Fibroblast of villous mesenchyme (primary cell): Measurements from ENCODE around the gene JAK1. TPM values are rescaled to one million over a fixed set of nuclear protein-coding genes. Genes with fewer than 3 reads are reported as not detected.
A peak's percentile ranks its signal among the peaks of the same experiment; 100 is the strongest.

ENCODE experiments used
- DNase-seq: peaks from one replicate; pipeline ENCODE4 v3.0.0-alpha.2; 2010; ENCODE audit warnings: low read depth
- H3K4me3 ChIP-seq: 2 replicates; pipeline ENCODE4 v1.5.1; 2011; ENCODE audit warnings: low read depth, mild to moderate bottlenecking, low read length
- total RNA-seq: library from RNA; depleted of rRNA; stranded (reverse); fragments of >200 nt; gene quantifications from 2 replicates; pipeline ENCODE4 v1.2.3, GENCODE V29; 2012
- TF ChIP-seq, protein P1 (sequence below): IDR thresholded peaks from 2 replicates; pipeline ENCODE4 v1.5.1; 2012; ENCODE audit warnings: low read depth, mild to moderate bottlenecking, low read length; ENCODE audit not compliant: insufficient read depth

The JAK1 gene
- total RNA-seq, 1 donor: 125 TPM

DNA sequence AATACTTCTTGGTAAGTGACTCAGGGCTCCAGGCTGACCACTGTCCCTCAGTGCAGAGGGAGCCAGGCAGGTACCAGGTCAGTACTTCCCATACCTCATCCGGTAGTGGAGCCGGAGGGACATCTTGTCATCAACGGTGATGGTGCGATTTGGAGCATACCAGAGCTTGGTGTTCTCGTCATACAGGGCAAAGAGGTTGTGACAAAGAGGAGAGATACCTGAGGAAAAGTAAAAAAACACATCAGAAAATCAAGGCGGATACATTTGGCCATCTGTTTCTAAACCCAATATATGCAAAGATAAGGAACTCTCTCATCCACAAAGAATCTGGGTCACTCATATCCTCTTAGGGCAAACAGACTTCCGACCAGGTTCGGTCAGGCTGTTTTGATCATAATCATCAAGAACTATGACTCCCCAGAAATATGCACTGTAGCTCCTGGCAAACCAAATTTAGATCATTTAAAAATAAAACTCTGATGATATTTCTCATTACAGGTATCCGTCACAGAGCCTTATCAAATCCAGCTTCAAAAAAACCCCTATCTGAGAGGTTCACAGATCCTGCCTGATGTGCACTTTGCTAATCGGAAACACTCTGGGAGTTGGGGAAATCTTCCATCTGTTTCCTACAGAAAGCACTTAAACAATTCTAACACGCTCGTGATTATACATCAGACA is 87.3 kb downstream of the JAK1 start:
- TF ChIP-seq, protein P1, sequence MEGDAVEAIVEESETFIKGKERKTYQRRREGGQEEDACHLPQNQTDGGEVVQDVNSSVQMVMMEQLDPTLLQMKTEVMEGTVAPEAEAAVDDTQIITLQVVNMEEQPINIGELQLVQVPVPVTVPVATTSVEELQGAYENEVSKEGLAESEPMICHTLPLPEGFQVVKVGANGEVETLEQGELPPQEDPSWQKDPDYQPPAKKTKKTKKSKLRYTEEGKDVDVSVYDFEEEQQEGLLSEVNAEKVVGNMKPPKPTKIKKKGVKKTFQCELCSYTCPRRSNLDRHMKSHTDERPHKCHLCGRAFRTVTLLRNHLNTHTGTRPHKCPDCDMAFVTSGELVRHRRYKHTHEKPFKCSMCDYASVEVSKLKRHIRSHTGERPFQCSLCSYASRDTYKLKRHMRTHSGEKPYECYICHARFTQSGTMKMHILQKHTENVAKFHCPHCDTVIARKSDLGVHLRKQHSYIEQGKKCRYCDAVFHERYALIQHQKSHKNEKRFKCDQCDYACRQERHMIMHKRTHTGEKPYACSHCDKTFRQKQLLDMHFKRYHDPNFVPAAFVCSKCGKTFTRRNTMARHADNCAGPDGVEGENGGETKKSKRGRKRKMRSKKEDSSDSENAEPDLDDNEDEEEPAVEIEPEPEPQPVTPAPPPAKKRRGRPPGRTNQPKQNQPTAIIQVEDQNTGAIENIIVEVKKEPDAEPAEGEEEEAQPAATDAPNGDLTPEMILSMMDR: no peak
- peak; percentile 22 for DNase-seq

GRCh38 chr1:64878090-64878489 is 88.3 kb downstream of the JAK1 start:
- no peak overlapping the region for H3K4me3 ChIP-seq
- TF ChIP-seq, protein P1: no peak
- no peak for DNase-seq

More for the DNA sequence above, 87.3 kb downstream of the JAK1 start:
- no peak overlapping the region for H3K4me3 ChIP-seq

- TF ChIP-seq, protein P1: no peak
- DNase-seq: no peak
Measured at GRCh38 chr1:64877598-64877997, 88.8 kb downstream of the JAK1 start.

DNA sequence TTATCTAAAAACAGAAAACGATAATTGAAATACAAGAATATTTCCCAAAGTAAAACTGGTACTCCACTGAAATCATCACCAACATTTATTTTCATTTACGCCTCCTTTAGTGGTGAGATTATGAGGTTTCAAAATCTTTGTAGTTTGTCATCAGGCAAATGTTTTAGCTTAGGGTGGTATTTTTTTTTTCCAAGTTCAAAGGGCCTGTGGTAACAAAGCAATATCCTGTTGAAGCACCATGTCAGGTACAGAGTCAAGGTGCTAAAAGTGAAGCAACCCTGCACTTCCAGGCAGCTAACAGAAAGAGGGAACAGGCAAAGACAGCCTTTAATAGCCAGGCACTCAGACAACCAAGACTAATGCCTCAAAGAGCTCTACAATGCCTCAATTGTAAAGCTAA is 89.2 kb downstream of the JAK1 start:
- no peak for DNase-seq
- H3K4me3 ChIP-seq: no peak overlapping the region
- TF ChIP-seq, protein P1: no peak

More at GRCh38 chr1:64877598-64877997, 88.8 kb downstream of the JAK1 start:
- no peak overlapping the region for H3K4me3 ChIP-seq

- no peak overlapping the region for H3K4me3 ChIP-seq
- TF ChIP-seq, protein P1: no peak
- no peak for DNase-seq
Measured at GRCh38 chr1:64875606-64876005, 90.7 kb downstream of the JAK1 start.

DNA sequence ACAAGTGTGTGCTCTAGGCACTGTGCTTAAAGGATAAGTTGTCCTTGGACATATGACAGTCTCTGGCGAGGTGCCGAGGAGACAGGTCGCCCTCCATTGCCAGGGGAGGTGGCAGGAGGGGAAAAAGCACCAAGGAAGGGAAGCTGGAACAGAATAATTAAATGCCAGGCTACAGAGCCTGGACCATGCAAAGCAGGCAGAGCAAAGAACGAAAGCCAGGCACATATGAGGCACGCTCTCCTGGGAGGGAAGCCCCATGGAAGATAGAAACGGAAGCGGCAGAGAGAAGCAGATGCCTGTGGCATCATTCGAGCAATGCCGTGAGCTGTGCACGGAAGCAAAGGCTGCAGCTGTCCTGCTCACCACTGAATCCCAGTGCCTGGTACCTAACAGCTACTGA is 91.2 kb downstream of the JAK1 start:
- TF ChIP-seq, protein P1: no peak
- no peak overlapping the region for H3K4me3 ChIP-seq
- no peak for DNase-seq

DNA sequence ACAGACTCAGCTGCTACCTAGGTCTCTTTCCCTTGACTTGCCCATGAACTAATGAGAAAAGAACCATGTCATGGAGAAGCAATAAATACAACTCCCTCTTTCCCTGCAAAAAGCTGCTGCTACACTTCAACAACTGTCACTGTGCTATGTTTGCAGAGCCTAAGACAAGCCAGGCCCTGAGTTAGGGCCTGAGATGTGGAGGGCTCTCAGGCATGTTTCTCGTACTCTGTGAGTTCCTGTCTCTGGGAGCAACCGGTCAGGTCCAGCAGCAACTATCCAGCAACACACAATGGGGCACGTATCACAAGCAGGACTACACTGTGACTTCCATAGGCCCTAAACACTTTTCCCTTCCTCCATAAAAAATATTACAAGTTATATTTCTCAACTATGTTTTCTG is 91.7 kb downstream of the JAK1 start:
- no peak for DNase-seq
- TF ChIP-seq, protein P1: no peak
- no peak overlapping the region for H3K4me3 ChIP-seq
